Trophoblast cell (in vitro differentiated cells and primary cell): ENCODE results near the gene DHRS2.

Experiments
- DNase-seq, 2 donors: peaks; one replicate each; pipeline ENCODE4 v3.0.0-alpha.2; 2016
- H2AFZ ChIP-seq: 2 replicates; pipeline ENCODE4 v1.6.1; 2013; ENCODE audit warnings: low read length, moderate library complexity, mild to moderate bottlenecking; ENCODE audit not compliant: insufficient read depth, poor library complexity
- H2AK5ac ChIP-seq: 2 replicates; pipeline ENCODE4 v1.6.1; 2013; ENCODE audit warnings: mild to moderate bottlenecking, low read length
- H2BK120ac ChIP-seq: 2 replicates; pipeline ENCODE4 v1.6.1; 2013; ENCODE audit warnings: low read length, mild to moderate bottlenecking, moderate library complexity; ENCODE audit not compliant: insufficient read depth, poor library complexity
- H2BK12ac ChIP-seq: 2 replicates; pipeline ENCODE4 v1.6.1; 2013; ENCODE audit warnings: mild to moderate bottlenecking, low read length, moderate library complexity
- H2BK5ac ChIP-seq: 2 replicates; pipeline ENCODE4 v1.6.1; 2013; ENCODE audit warnings: low read length, low read depth, moderate library complexity, mild to moderate bottlenecking; ENCODE audit not compliant: poor library complexity
- H3K14ac ChIP-seq: 2 replicates; pipeline ENCODE4 v1.6.1; 2013; ENCODE audit warnings: mild to moderate bottlenecking, low read length
- H3K18ac ChIP-seq: 2 replicates; pipeline ENCODE4 v1.6.1; 2013; ENCODE audit warnings: mild to moderate bottlenecking, low read length
- H3K23ac ChIP-seq: 2 replicates; pipeline ENCODE4 v1.6.1; 2013; ENCODE audit warnings: low read length
- H3K27ac ChIP-seq: 2 replicates; pipeline ENCODE4 v1.5.1; 2013; ENCODE audit warnings: low read depth, mild to moderate bottlenecking, inconsistent platforms, low read length, moderate library complexity
- H3K27me3 ChIP-seq: 2 replicates; pipeline ENCODE4 v1.6.1; 2013; ENCODE audit warnings: inconsistent platforms, mild to moderate bottlenecking, low read length, moderate library complexity; ENCODE audit not compliant: insufficient read depth
- H3K36me3 ChIP-seq, 2 experiments: 1 replicate in 1 of 2; 2 replicates in 1 of 2; pipeline ENCODE4 v1.6.1; 2013; ENCODE audit warnings: low read length in 2 of 2, mild to moderate bottlenecking in 2 of 2, moderate library complexity in 1 of 2; ENCODE audit not compliant: insufficient read depth in 2 of 2, control insufficient read depth in 1 of 2
- H3K4ac ChIP-seq: 2 replicates; pipeline ENCODE4 v1.6.1; 2013; ENCODE audit warnings: low read depth, mild to moderate bottlenecking, low read length, moderate library complexity
- H3K4me1 ChIP-seq, 2 experiments: 1 replicate in 1 of 2; 2 replicates in 1 of 2; pipeline ENCODE4 v1.6.1; 2013; ENCODE audit warnings: low read length in 2 of 2, mild to moderate bottlenecking in 2 of 2, moderate library complexity in 1 of 2; ENCODE audit not compliant: insufficient read depth in 2 of 2, control insufficient read depth in 1 of 2
- H3K4me2 ChIP-seq: 2 replicates; pipeline ENCODE4 v1.6.1; 2013; ENCODE audit warnings: inconsistent platforms, mild to moderate bottlenecking, low read length, moderate library complexity
- H3K4me3 ChIP-seq: 2 replicates; pipeline ENCODE4 v1.5.1; 2013; ENCODE audit warnings: mild to moderate bottlenecking, low read depth, low read length, inconsistent platforms
- H3K79me1 ChIP-seq: one replicate; pipeline ENCODE4 v1.6.1; 2013; ENCODE audit warnings: low read length
- H3K79me2 ChIP-seq: 2 replicates; pipeline ENCODE4 v1.6.1; 2013; ENCODE audit warnings: low read length, mild to moderate bottlenecking; ENCODE audit not compliant: control insufficient read depth, insufficient read depth, poor library complexity
- H3K9ac ChIP-seq: 2 replicates; pipeline ENCODE4 v1.6.1; 2013; ENCODE audit warnings: mild to moderate bottlenecking, low read length
- H3K9me3 ChIP-seq: 2 replicates; pipeline ENCODE4 v1.6.1; 2013; ENCODE audit warnings: low read depth, mild to moderate bottlenecking, control low read depth, inconsistent platforms, low read length; ENCODE audit not compliant: insufficient read depth
- H4K12ac ChIP-seq: 2 replicates; pipeline ENCODE4 v1.6.1; 2013; ENCODE audit warnings: low read depth, mild to moderate bottlenecking, low read length, moderate library complexity
- H4K8ac ChIP-seq: 2 replicates; pipeline ENCODE4 v1.6.1; 2013; ENCODE audit warnings: low read depth, mild to moderate bottlenecking, low read length, moderate library complexity
- H4K91ac ChIP-seq: one replicate; pipeline ENCODE4 v1.6.1; 2013; ENCODE audit warnings: low read depth, mild to moderate bottlenecking, low read length, moderate library complexity
- WGBS: extraction: QIAGEN DNeasy Blood & Tissue Kit; methylation state at CpG from one replicate; pipeline ENCODE4 v1.1.7; 2013; ENCODE audit warnings: missing lambda C conversion rate; ENCODE audit not compliant: insufficient read length, insufficient coverage; ENCODE audit errors: extremely low coverage; 5-methylcytosine and 5-hydroxymethylcytosine counted together

Gene DHRS2

DNA sequence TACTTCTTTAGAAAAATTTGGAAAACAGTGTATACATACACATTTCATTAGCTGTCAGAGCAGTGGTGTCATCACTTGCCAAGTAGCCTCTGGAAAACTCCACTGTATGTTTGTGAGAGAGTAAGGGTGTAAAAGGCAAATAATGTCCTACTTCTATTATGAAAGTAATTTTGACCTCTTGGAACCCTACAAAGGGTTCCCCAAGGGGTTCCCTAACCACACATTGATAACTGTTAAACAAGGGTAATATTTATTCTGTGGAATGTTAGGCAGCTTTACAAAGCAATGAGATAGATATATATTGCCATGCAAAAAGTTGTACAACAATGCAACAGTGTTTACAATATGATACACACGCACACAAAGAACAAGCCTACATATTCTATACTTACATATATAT, 18.6 kb upstream of the DHRS2 start:
- Histone ChIP-seq H4K12ac (no peak overlapping the region), H2AK5ac (no peak overlapping the region), H3K4me2 (no peak overlapping the region), H3K9ac (no peak overlapping the region), H2BK120ac (no peak overlapping the region), H3K27me3 (no peaks in the 10 kb centered on the region), H3K9me3 (peaks cover 3% of the 10 kb centered on the region), H3K18ac (no peak overlapping the region), H3K79me2 (no peaks in the 10 kb centered on the region), H2BK5ac (no peak overlapping the region), H3K4me1 (no peaks in the 10 kb centered on the region), H3K36me3 (no peaks in the 10 kb centered on the region), H2AFZ (no peak overlapping the region), H3K23ac (no peak overlapping the region), H2BK12ac (no peak overlapping the region), H3K4me3 (no peak overlapping the region), H3K4ac (no peak overlapping the region), H4K91ac (no peak overlapping the region), H3K79me1 (no peaks in the 10 kb centered on the region), H3K27ac (no peak overlapping the region), H3K14ac (no peak overlapping the region), H4K8ac (no peak overlapping the region)
- WGBS = no CpG with 5 or more reads among the region's 1 CpG
- DNase-seq = no peak

DNA sequence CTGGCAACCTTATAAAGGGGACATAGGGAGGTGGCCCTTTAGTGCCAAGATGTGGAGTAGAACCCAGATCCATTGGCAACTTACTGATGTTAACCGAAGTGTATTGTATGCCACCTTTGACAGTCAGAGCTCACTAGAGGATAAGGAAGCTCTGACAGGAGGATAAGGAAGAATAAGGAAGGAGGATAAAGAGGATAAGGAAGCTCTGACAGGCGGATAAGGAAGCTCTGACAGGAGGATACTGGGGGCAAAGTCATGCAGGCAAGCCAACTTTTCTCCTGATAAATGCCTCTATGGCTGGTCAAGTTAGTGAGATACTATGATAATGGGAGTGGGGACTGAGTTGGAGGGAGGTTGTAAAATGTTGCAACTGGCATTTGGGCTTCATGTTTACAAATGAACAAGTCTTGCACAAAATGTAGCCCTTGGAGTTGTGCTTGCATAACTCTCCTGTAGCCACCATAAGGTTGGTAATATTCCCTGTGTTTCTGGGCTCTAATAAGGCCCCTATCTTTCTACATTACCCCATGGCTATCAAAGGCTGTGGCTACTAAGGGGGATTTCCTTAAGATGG, 17.7 kb upstream of the DHRS2 start:
- H3K79me1 ChIP-seq = no peaks in the 10 kb centered on the region

DNA sequence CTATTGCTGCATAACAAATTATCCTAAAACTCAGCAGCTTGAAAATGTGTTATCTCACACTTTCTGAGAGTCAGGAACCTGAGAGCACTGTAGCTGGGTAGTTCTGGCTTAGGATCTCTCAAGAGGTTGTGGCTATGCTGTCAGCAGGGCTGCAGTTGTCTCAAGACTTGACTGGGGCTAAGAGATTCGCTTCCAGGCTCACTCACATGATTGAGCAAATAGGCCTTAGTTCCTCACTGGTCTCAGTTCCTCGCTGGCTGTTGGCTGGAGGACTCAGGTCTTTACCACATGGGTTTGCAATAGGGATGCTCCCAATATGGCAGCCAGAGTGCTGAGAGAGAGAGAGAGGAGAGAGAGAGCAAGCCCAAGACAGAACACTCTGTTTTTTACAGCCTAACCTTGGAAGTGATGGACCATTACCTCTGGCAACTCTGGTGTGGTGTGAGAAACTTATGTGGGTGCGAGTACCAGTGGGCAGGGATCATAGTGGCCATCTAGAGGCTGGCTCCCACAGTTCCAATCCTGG, 15.9 kb upstream of the DHRS2 start:
- Histone ChIP-seq H3K9ac (no peak overlapping the region), H3K23ac (no peak overlapping the region), H4K8ac (no peak overlapping the region), H3K27me3 (no peaks in the 10 kb centered on the region), H4K91ac (no peak overlapping the region), H3K4ac (no peak overlapping the region), H3K79me2 (no peaks in the 10 kb centered on the region), H2AFZ (no peak overlapping the region), H3K27ac (no peak overlapping the region), H2BK120ac (no peak overlapping the region), H3K4me3 (no peak overlapping the region), H2BK5ac (no peak overlapping the region), H3K36me3 (no peaks in the 10 kb centered on the region), H2BK12ac (no peak overlapping the region), H3K18ac (no peak overlapping the region), H3K4me2 (no peak overlapping the region), H3K14ac (no peak overlapping the region), H2AK5ac (no peak overlapping the region), H3K9me3 (peaks cover 11% of the 10 kb centered on the region), H3K79me1 (no peaks in the 10 kb centered on the region), H3K4me1 (no peaks in the 10 kb centered on the region), H4K12ac (no peak overlapping the region)
- no CpG with 5 or more reads among the region's 3 CpGs for WGBS
- no peak for DNase-seq

More for the DNA sequence above, 17.7 kb upstream of the DHRS2 start:
- H4K91ac ChIP-seq = no peak overlapping the region
- H3K23ac ChIP-seq = no peak overlapping the region
- no peak overlapping the region for H3K4ac ChIP-seq
- no peak overlapping the region for H3K18ac ChIP-seq
- H2BK5ac ChIP-seq = no peak overlapping the region
- no peak overlapping the region for H2BK12ac ChIP-seq
- H3K27ac ChIP-seq = no peak overlapping the region
- H3K4me2 ChIP-seq = no peak overlapping the region
- DNase-seq = no peak
- H2AK5ac ChIP-seq = no peak overlapping the region
- H3K9me3 ChIP-seq = peaks cover 6% of the 10 kb centered on the region
- no peaks in the 10 kb centered on the region for H3K36me3 ChIP-seq
- no peak overlapping the region for H2BK120ac ChIP-seq
- H3K9ac ChIP-seq = no peak overlapping the region
- no peak overlapping the region for H2AFZ ChIP-seq
- H3K14ac ChIP-seq = no peak overlapping the region
- H4K8ac ChIP-seq = no peak overlapping the region
- no peak overlapping the region for H3K4me3 ChIP-seq
- H3K79me2 ChIP-seq = no peaks in the 10 kb centered on the region
- no peaks in the 10 kb centered on the region for H3K4me1 ChIP-seq
- no CpG with 5 or more reads among the region's 2 CpGs for WGBS
- no peak overlapping the region for H4K12ac ChIP-seq
- H3K27me3 ChIP-seq = no peaks in the 10 kb centered on the region

DNA sequence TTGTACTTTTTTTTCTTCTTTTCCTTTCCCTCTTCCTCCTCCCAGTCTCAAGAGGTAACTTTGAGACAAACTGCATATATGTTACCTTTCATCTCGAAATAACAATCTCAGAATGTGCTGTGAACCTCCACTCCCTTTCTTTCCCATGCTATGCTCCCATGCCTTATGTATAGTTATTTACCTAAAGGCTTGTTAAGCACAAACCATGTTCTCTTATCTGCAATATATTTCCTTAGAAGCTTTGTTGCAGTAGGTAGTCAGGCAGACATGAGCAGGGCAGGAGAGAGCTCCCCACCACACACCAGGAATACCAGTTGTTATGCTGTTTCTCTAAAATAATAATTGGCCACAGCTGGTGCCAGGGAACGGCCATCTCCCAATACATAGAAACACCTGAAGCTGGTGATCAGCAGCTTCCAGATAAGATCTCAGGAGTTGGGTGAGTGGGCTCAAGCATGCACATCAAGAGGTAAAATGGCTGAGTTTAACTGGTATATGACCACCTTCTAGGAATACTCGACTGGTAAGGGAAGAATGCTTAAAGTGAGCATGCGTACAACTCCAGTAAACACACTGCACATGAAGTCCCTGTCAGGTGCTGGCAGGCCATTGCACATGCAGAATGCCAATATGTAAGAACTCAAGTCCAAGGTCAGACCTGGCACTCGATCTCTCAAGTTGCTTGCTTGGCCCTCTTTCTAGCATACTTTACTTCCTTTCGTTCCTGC, 14.8 kb upstream of the DHRS2 start:
- H3K9me3 ChIP-seq = peaks cover 11% of the 10 kb centered on the region
- H3K14ac ChIP-seq = no peak overlapping the region
- no peaks in the 10 kb centered on the region for H3K4me1 ChIP-seq
- WGBS = no CpG with 5 or more reads among the region's 6 CpGs
- no peak overlapping the region for H2BK5ac ChIP-seq
- H2BK12ac ChIP-seq = no peak overlapping the region
- H3K9ac ChIP-seq = no peak overlapping the region
- no peak overlapping the region for H3K4me2 ChIP-seq
- H3K23ac ChIP-seq = no peak overlapping the region
- no peak overlapping the region for H2AFZ ChIP-seq
- H4K12ac ChIP-seq = no peak overlapping the region
- no peak overlapping the region for H4K8ac ChIP-seq
- no peaks in the 10 kb centered on the region for H3K79me1 ChIP-seq
- H3K27me3 ChIP-seq = no peaks in the 10 kb centered on the region
- H3K18ac ChIP-seq = no peak overlapping the region
- no peak overlapping the region for H2BK120ac ChIP-seq
- no peaks in the 10 kb centered on the region for H3K79me2 ChIP-seq
- H3K4me3 ChIP-seq = no peak overlapping the region
- no peak for DNase-seq
- H3K4ac ChIP-seq = no peak overlapping the region
- no peak overlapping the region for H3K27ac ChIP-seq
- no peak overlapping the region for H4K91ac ChIP-seq
- H3K36me3 ChIP-seq = no peaks in the 10 kb centered on the region
- H2AK5ac ChIP-seq = no peak overlapping the region
